ENCODE measurements around the gene HARS2. TPM values are rescaled to one million over a fixed set of nuclear protein-coding genes. Genes with fewer than 3 reads are reported as not detected.

Gene HARS2, protein sequence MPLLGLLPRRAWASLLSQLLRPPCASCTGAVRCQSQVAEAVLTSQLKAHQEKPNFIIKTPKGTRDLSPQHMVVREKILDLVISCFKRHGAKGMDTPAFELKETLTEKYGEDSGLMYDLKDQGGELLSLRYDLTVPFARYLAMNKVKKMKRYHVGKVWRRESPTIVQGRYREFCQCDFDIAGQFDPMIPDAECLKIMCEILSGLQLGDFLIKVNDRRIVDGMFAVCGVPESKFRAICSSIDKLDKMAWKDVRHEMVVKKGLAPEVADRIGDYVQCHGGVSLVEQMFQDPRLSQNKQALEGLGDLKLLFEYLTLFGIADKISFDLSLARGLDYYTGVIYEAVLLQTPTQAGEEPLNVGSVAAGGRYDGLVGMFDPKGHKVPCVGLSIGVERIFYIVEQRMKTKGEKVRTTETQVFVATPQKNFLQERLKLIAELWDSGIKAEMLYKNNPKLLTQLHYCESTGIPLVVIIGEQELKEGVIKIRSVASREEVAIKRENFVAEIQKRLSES
- total RNA-seq (2013; cell fraction: nucleolus; rRNA removed): 63.8 and 71.1 TPM in 2 replicates
- 24.7 and 29.8 TPM in 2 replicates for total RNA-seq (2014; rRNA removed)
- total RNA-seq (2014; rRNA removed; fragmentation: Illumina TruSeq; extraction: Trizol): 23.6 and 25.0 TPM in 2 replicates
- total RNA-seq (2021): 23.0 and 24.1 TPM in 2 replicates
- polyA plus RNA-seq (2011; ENCODE audit: low read depth): 18.4 TPM
- polyA plus RNA-seq (2011; rRNA removed): 34.3 and 40.9 TPM in 2 replicates
- polyA plus RNA-seq (2011; cell fraction: cytosol; rRNA removed): 17.7 and 19.5 TPM in 2 replicates
- 59.6 and 68.6 TPM in 2 replicates for polyA plus RNA-seq (2011; cell fraction: nucleus; rRNA removed)
- 21.6 and 23.9 TPM in 2 replicates for polyA plus RNA-seq (2012)
- 20.1 and 23.5 TPM in 2 replicates for polyA plus RNA-seq (2014; fragmentation: Illumina TruSeq; extraction: Trizol)
- 10 to 100 TPM in 1 of 2 experiments, 1 to 10 TPM in 1; 9.3 to 13.1 TPM for polyA plus RNA-seq (2014; fragmentation: Nextera tagmentation; extraction: Ambion mirVana)
- polyA plus RNA-seq (2014; rRNA removed): 27.5 and 28.9 TPM in 2 replicates
- 10 to 100 TPM; 31.2 to 33.4 TPM for polyA plus RNA-seq (2016; fragmentation: Nextera tagmentation; extraction: Ambion mirVana)
- 37.2 and 40.5 TPM in 2 replicates for polyA minus RNA-seq (2011; rRNA and poly(A)+ RNA removed)
- 13.5 and 14.0 TPM in 2 replicates for polyA minus RNA-seq (2011; cell fraction: cytosol; rRNA and poly(A)+ RNA removed)
- 43.6 and 65.0 TPM in 2 replicates for polyA minus RNA-seq (2011; cell fraction: nucleus; rRNA and poly(A)+ RNA removed)
- Bru-seq, nascent RNA: percentile 92 among the genes with signal in this experiment
- BruChase-seq, experiment 1, labeled RNA remaining after a 6-hour chase: percentile 88 among the genes with signal in this experiment
- percentile 92 among the genes with signal in this experiment for BruChase-seq, experiment 2, labeled RNA remaining after a 2-hour chase
- long read RNA-seq, experiment 1, transcript HARS2-201 (13 exons, 2,510 nt): major isoform, 11 of 15 reads
- long read RNA-seq, experiment 1, partial matches to known transcripts: 1 of 15 reads
- long read RNA-seq, experiment 1, other reads (novel, unspliced or antisense): 3 of 15 reads
- long read RNA-seq, experiment 2, transcript HARS2-201 (13 exons, 2,510 nt): major isoform, 77 of 130 reads
- long read RNA-seq, experiment 2, transcript HARS2-219 (14 exons, 2,292 nt): minor isoform, 16 of 130 reads
- long read RNA-seq, experiment 2, partial matches to known transcripts: 8 of 130 reads
- long read RNA-seq, experiment 2, other reads (novel, unspliced or antisense): 26 of 130 reads

DNA sequence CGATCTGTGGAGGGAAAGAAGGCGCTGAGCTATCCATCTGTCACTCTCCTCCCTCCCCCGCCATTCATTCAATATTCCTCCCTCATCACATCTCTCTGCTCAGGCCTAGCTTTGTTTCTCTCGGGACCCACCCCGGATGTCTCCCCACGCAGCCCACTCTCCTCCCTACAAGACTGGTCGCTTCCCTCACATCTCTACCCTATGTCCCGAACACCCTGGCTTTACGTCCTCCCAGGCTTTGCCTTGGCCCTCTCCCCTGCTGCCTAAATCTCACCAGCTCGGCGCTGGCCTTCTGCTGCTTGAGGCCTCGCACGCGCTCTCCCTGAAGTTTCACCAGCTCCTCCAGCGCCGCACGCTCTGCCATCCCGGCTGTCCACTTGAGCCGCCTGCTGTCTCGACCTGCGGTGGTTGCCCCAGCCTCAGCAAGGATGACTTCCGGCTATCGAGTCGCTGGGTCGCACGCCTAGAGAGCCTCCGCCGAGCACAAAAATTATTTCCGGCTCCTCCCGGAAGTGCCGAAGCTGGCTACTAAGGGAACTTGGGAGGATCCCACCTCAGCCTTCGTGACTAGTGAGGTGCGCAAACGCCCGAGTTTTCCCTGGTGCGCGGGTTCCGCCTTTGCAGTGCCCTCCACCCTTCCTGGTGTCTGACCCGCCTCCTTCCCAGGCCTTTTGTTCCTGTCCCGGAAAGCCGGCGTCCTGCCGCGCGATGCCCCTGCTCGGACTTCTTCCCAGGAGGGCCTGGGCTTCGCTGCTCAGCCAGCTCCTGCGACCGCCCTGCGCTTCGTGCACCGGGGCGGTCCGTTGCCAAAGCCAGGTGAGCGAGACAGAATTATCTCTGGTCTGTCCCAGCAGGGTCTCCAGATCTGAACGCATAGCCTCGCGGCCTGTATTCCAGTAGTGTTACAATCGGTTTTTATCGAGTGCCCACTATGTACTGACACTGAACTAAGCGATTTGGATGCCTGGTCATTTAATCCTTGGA, at the start of gene HARS2, which contains the start of gene HARS1:
TSS of gene HARS2 (plus strand) at position 515 of the 984 bp plus-strand sequence. CDS start at position 709, 194 bp downstream.
TSS of gene HARS1 (minus strand) at position 430 of the 984 bp plus-strand sequence. CDS start at position 364, 66 bp downstream.
- RAD21 ChIA-PET (ENCODE audit: unreplicated experiment): interaction anchor here (0.6 to 1.5 kb wide), 8 partner anchors 9 to 289 kb away, joined by 3 to 8 read pairs (median 4); partner anchors contain the start of genes IK, NDUFA2 and ZMAT2
- intact Hi-C loops (cut with micrococcal nuclease; ENCODE audit: unreplicated experiment): loop anchor here (1.0 to 2.0 kb wide), 3 partner anchors 19 to 290 kb away; partner anchors contain the start of genes ANKHD1, IK and NDUFA2
- no peaks in the 10 kb centered on the region for H4K20me1 ChIP-seq (ENCODE audit: control insufficient read depth, insufficient read depth)
- peak within 1 kb of the TSS; percentile 74 for H3K27ac ChIP-seq (ENCODE audit: control insufficient read depth, insufficient read depth)
- WGBS (ENCODE audit: insufficient coverage, insufficient replicate concordance, low lambda C conversion rate, missing lambda C conversion rate): 1% methylated on average over 61 of the region's 61 CpGs
- peaks cover 4% of the 10 kb centered on the region; the same call in 1 of the 2 replicates for H3K4me1 ChIP-seq (ENCODE audit: control insufficient read depth, insufficient read depth, low read length)
- peak within 1 kb of the TSS; percentile 89 for H3K4me3 ChIP-seq
- POLR2A ChIA-PET: interaction anchor here (0.8 to 1.7 kb wide), 11 partner anchors 9 to 290 kb away, joined by 3 to 15 read pairs (median 5); partner anchors contain the start of genes APBB3, IK, NDUFA2 and WDR55
- DNase-seq (ENCODE audit: low read depth, low spot score): peak; percentile 77
- SMC1A ChIA-PET (ENCODE audit: uncharacterized antibody, unreplicated experiment): interaction anchor here (0.9 to 3.6 kb wide), 10 partner anchors 9 to 480 kb away, joined by 3 to 16 read pairs (median 4); partner anchors contain the start of genes EIF4EBP3, IK, NDUFA2 and ZMAT2
- H3K9ac ChIP-seq (ENCODE audit: control insufficient read depth, insufficient read depth, low read length): peak within 1 kb of the TSS; percentile 80
- peak within 1 kb of the TSS; percentile 87 for H2AFZ ChIP-seq (ENCODE audit: control insufficient read depth, low read depth, low read length)
- FAIRE-seq: peak; percentile 72
- peak; percentile 96 for ATAC-seq
- H3K36me3 ChIP-seq (ENCODE audit: control insufficient read depth in 2 of 2, insufficient read depth in 2 of 2, low read length in 1 of 2): peaks cover 4 to 14% of the 10 kb centered on the region in 2 experiments
- no peaks in the 10 kb centered on the region for H3K9me3 ChIP-seq (replicated peaks; ENCODE audit: control insufficient read depth, insufficient read depth, low read length)
- no peaks in the 10 kb centered on the region for H3K27me3 ChIP-seq (replicated peaks in 1 of 2; ENCODE audit: control insufficient read depth in 2 of 2, insufficient read depth in 2 of 2, low read length in 1 of 2)
- in situ Hi-C loops (cut with MboI): no loop called here
- peak within 1 kb of the TSS; percentile 88 for H3K4me2 ChIP-seq (ENCODE audit: control insufficient read depth, insufficient read depth)
- peaks cover 41% of the 10 kb centered on the region for H3K79me2 ChIP-seq (ENCODE audit: control insufficient read depth, insufficient read depth, low read length)
- BruUV-seq (replicated peaks): no TSS peak
- CTCF ChIA-PET: interaction anchor here (0.6 to 2.6 kb wide), 12 partner anchors 9 to 350 kb away, joined by 3 to 9 read pairs (median 4); partner anchors contain the start of genes ANKHD1 and ZMAT2
- TF ChIP-seq, protein P1, sequence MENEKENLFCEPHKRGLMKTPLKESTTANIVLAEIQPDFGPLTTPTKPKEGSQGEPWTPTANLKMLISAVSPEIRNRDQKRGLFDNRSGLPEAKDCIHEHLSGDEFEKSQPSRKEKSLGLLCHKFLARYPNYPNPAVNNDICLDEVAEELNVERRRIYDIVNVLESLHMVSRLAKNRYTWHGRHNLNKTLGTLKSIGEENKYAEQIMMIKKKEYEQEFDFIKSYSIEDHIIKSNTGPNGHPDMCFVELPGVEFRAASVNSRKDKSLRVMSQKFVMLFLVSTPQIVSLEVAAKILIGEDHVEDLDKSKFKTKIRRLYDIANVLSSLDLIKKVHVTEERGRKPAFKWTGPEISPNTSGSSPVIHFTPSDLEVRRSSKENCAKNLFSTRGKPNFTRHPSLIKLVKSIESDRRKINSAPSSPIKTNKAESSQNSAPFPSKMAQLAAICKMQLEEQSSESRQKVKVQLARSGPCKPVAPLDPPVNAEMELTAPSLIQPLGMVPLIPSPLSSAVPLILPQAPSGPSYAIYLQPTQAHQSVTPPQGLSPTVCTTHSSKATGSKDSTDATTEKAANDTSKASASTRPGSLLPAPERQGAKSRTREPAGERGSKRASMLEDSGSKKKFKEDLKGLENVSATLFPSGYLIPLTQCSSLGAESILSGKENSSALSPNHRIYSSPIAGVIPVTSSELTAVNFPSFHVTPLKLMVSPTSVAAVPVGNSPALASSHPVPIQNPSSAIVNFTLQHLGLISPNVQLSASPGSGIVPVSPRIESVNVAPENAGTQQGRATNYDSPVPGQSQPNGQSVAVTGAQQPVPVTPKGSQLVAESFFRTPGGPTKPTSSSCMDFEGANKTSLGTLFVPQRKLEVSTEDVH (IDR thresholded peaks at IDR 0.05; ENCODE audit: low read depth, partially characterized antibody): peak; percentile 90
- TF ChIP-seq MXI1 (IDR thresholded peaks at IDR 0.05; ENCODE audit: low read depth, low read length) (peak; percentile 70; the same call in 1 of the 2 replicates), IKZF2 (IDR thresholded peaks at IDR 0.05) (peak; percentile 40 to 57; a peak in 1 of 4 replicates), GATAD2B (conservative IDR thresholded peaks at IDR 0.05; ENCODE audit: low read depth) (peak; percentile 80; the same call in 1 of the 2 replicates), JUNB (IDR thresholded peaks at IDR 0.05) (no peak), NBN (IDR thresholded peaks at IDR 0.05) (peak; percentile 98)
- TF ChIP-seq, protein P2, sequence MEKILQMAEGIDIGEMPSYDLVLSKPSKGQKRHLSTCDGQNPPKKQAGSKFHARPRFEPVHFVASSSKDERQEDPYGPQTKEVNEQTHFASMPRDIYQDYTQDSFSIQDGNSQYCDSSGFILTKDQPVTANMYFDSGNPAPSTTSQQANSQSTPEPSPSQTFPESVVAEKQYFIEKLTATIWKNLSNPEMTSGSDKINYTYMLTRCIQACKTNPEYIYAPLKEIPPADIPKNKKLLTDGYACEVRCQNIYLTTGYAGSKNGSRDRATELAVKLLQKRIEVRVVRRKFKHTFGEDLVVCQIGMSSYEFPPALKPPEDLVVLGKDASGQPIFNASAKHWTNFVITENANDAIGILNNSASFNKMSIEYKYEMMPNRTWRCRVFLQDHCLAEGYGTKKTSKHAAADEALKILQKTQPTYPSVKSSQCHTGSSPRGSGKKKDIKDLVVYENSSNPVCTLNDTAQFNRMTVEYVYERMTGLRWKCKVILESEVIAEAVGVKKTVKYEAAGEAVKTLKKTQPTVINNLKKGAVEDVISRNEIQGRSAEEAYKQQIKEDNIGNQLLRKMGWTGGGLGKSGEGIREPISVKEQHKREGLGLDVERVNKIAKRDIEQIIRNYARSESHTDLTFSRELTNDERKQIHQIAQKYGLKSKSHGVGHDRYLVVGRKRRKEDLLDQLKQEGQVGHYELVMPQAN (conservative IDR thresholded peaks at IDR 0.05): peak; percentile 74
- TF ChIP-seq, protein P3, sequence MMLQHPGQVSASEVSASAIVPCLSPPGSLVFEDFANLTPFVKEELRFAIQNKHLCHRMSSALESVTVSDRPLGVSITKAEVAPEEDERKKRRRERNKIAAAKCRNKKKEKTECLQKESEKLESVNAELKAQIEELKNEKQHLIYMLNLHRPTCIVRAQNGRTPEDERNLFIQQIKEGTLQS (IDR thresholded peaks at IDR 0.05; ENCODE audit: borderline replicate concordance, extremely low read depth, low read depth, low read length): no peak

All from GM12878 (cell line).